ENCODE results near the gene ADAD2. TPM values are rescaled to one million over a fixed set of nuclear protein-coding genes. Genes with fewer than 3 reads are reported as not detected.

Gene ADAD2
- under 1 TPM in 1 of 2 experiments, not detected in 1; 0.18 TPM for total RNA-seq

GRCh38 chr16:84190731-84191388 lies at the start of gene ADAD2:
Gene ADAD2 (plus strand): TSS chr16:84191157. CDS start chr16:84191231, 74 bp downstream.
- Mint-ChIP-seq H3K36me3 (ENCODE audit: low read depth) (no peaks in the 10 kb centered on the region), H3K4me1 (ENCODE audit: low read depth) (peaks cover 32% of the 10 kb centered on the region), H3K27me3 (ENCODE audit: low read depth) (no peaks in the 10 kb centered on the region), H3K9me3 (ENCODE audit: insufficient read depth) (no peaks in the 10 kb centered on the region), H3K27ac (no peak within 1 kb of the TSS), H3K4me3 (no peak within 1 kb of the TSS)
- POLR2A ChIA-PET: no interaction called here
- ATAC-seq (no peak), DNase-seq (no peak)
- CTCF ChIA-PET: interaction anchor here (1.5 to 1.6 kb wide), 2 partner anchors 86 to 106 kb away, joined by 3 to 4 read pairs; no protein-coding TSS in a partner anchor

- POLR2A ChIA-PET: interaction anchor here (3.2 kb wide), 1 partner anchor 26 kb away, joined by 13 read pairs; the partner anchor contains the start of gene MBTPS1
- H3K27ac Mint-ChIP-seq: no peak overlapping the region
- no peaks in the 10 kb centered on the region for H3K9me3 Mint-ChIP-seq (ENCODE audit: insufficient read depth)
- CTCF ChIA-PET: interaction anchor here (1.1 to 3.2 kb wide), 3 partner anchors 26 to 58 kb away, joined by 3 to 23 read pairs (median 14); partner anchors contain the start of gene MBTPS1
- peaks cover 35% of the 10 kb centered on the region for H3K4me1 Mint-ChIP-seq (ENCODE audit: low read depth)
- no peaks in the 10 kb centered on the region for H3K27me3 Mint-ChIP-seq (ENCODE audit: low read depth)
- ATAC-seq (no peak), DNase-seq (no peak)
- peak overlapping the region; percentile 19 for H3K4me3 Mint-ChIP-seq
- no peaks in the 10 kb centered on the region for H3K36me3 Mint-ChIP-seq (ENCODE audit: low read depth)
These were observed 47.9 kb upstream of the ADAD2 start for GRCh38 chr16:84143081-84143480.

- peaks cover 30% of the 10 kb centered on the region for H3K4me1 Mint-ChIP-seq (ENCODE audit: low read depth)
- ATAC-seq: no peak
- H3K27me3 Mint-ChIP-seq (ENCODE audit: low read depth): peaks cover under 1% of the 10 kb centered on the region
- POLR2A ChIA-PET: interaction anchor here (3.2 kb wide), 1 partner anchor 27 kb away, joined by 13 read pairs; the partner anchor contains the start of gene MBTPS1
- peak overlapping the region; percentile 89 for H3K27ac Mint-ChIP-seq
- H3K9me3 Mint-ChIP-seq (ENCODE audit: insufficient read depth): no peaks in the 10 kb centered on the region
- DNase-seq: no peak
- CTCF ChIA-PET: interaction anchor here (1.1 kb wide), 1 partner anchor 27 kb away, joined by 3 read pairs; the partner anchor contains the start of gene MBTPS1
- H3K36me3 Mint-ChIP-seq (ENCODE audit: low read depth): no peaks in the 10 kb centered on the region
- H3K4me3 Mint-ChIP-seq: peak overlapping the region; percentile 96
These were observed 47.2 kb upstream of the ADAD2 start for GRCh38 chr16:84143784-84144199.

- Mint-ChIP-seq H3K4me1 (ENCODE audit: low read depth) (peaks cover 24% of the 10 kb centered on the region), H3K27me3 (ENCODE audit: low read depth) (peaks cover 4% of the 10 kb centered on the region), H3K4me3 (peak overlapping the region; percentile 96), H3K36me3 (ENCODE audit: low read depth) (no peaks in the 10 kb centered on the region), H3K27ac (peak overlapping the region; percentile 89), H3K9me3 (ENCODE audit: insufficient read depth) (no peaks in the 10 kb centered on the region)
- DNase-seq: peak; percentile 61
- ATAC-seq: peak; percentile 53
- POLR2A ChIA-PET: interaction anchor here (1.0 to 3.2 kb wide), 3 partner anchors 27 to 43 kb away, joined by 4 to 13 read pairs (median 10); partner anchors contain the start of genes MBTPS1 and TAF1C
- CTCF ChIA-PET: interaction anchor here (0.9 to 1.4 kb wide), 6 partner anchors 25 to 58 kb away, joined by 3 to 9 read pairs (median 3); partner anchors contain the start of genes MBTPS1 and TAF1C
These were observed 46.6 kb upstream of the ADAD2 start for GRCh38 chr16:84144209-84144858.

- no peaks in the 10 kb centered on the region for H3K9me3 Mint-ChIP-seq (ENCODE audit: insufficient read depth)
- DNase-seq (peak; percentile 93), ATAC-seq (peak; percentile 77)
- ChIA-PET CTCF (interaction anchor here (0.8 to 1.4 kb wide), 6 partner anchors 26 to 60 kb away, joined by 3 to 9 read pairs (median 3); partner anchors contain the start of genes MBTPS1 and TAF1C), POLR2A (interaction anchor here (1.0 to 1.4 kb wide), 2 partner anchors 28 to 42 kb away, joined by 4 to 10 read pairs; partner anchors contain the start of genes MBTPS1 and TAF1C)
- H3K4me1 Mint-ChIP-seq (ENCODE audit: low read depth): peaks cover 19% of the 10 kb centered on the region
- H3K36me3 Mint-ChIP-seq (ENCODE audit: low read depth): no peaks in the 10 kb centered on the region
- peak within 1 kb of the TSS; percentile 89 for H3K27ac Mint-ChIP-seq
- H3K4me3 Mint-ChIP-seq: peak within 1 kb of the TSS; percentile 96
- H3K27me3 Mint-ChIP-seq (ENCODE audit: low read depth): peaks cover 7% of the 10 kb centered on the region
These were observed 45.9 kb upstream of the ADAD2 start, which contains the start of the genes DNAAF1 and HSDL1 for GRCh38 chr16:84144859-84145639. Gene DNAAF1 (plus strand): TSS chr16:84145308. CDS start chr16:84145441, 133 bp downstream. Gene HSDL1 (minus strand): TSS chr16:84145177. CDS start chr16:84131321, 13,856 bp downstream.

- Mint-ChIP-seq H3K4me1 (ENCODE audit: low read depth) (no peaks in the 10 kb centered on the region), H3K36me3 (ENCODE audit: low read depth) (no peaks in the 10 kb centered on the region), H3K27me3 (ENCODE audit: low read depth) (peaks cover 21% of the 10 kb centered on the region), H3K27ac (no peak overlapping the region), H3K9me3 (ENCODE audit: insufficient read depth) (no peaks in the 10 kb centered on the region), H3K4me3 (no peak overlapping the region)
- ATAC-seq (no peak), DNase-seq (no peak)
- ChIA-PET POLR2A (no interaction called here), CTCF (interaction anchor here (1.3 kb wide), 1 partner anchor 66 kb away, joined by 4 read pairs; no protein-coding TSS in a partner anchor)
These were observed 40.0 kb upstream of the ADAD2 start for GRCh38 chr16:84150926-84151325.

GRCh38 chr16:84153660-84154214 lies 37.2 kb upstream of the ADAD2 start:
- Mint-ChIP-seq H3K9me3 (ENCODE audit: insufficient read depth) (no peaks in the 10 kb centered on the region), H3K27ac (no peak overlapping the region), H3K4me1 (ENCODE audit: low read depth) (no peaks in the 10 kb centered on the region), H3K27me3 (ENCODE audit: low read depth) (peaks cover 35% of the 10 kb centered on the region), H3K36me3 (ENCODE audit: low read depth) (no peaks in the 10 kb centered on the region), H3K4me3 (no peak overlapping the region)
- ChIA-PET POLR2A (no interaction called here), CTCF (no interaction called here)
- ATAC-seq: no peak
- DNase-seq: no peak

GRCh38 chr16:84155226-84155625 lies 35.7 kb upstream of the ADAD2 start:
- Mint-ChIP-seq H3K4me3 (no peak overlapping the region), H3K27me3 (ENCODE audit: low read depth) (peaks cover 40% of the 10 kb centered on the region), H3K9me3 (ENCODE audit: insufficient read depth) (no peaks in the 10 kb centered on the region), H3K36me3 (ENCODE audit: low read depth) (no peaks in the 10 kb centered on the region), H3K27ac (no peak overlapping the region), H3K4me1 (ENCODE audit: low read depth) (no peaks in the 10 kb centered on the region)
- ATAC-seq (no peak), DNase-seq (no peak)
- ChIA-PET CTCF (interaction anchor here (1.3 to 1.6 kb wide), 3 partner anchors 20 to 67 kb away, joined by 4 to 10 read pairs (median 6); partner anchors contain the start of gene TAF1C), POLR2A (interaction anchor here (0.6 kb wide), 1 partner anchor 12 kb away, joined by 3 read pairs; no protein-coding TSS in a partner anchor)

GRCh38 chr16:84155771-84156170 lies 35.2 kb upstream of the ADAD2 start:
- ChIA-PET POLR2A (interaction anchor here (0.6 kb wide), 1 partner anchor 11 kb away, joined by 3 read pairs; no protein-coding TSS in a partner anchor), CTCF (interaction anchor here (1.3 to 1.6 kb wide), 3 partner anchors 19 to 67 kb away, joined by 4 to 10 read pairs (median 6); partner anchors contain the start of gene TAF1C)
- Mint-ChIP-seq H3K27me3 (ENCODE audit: low read depth) (peaks cover 40% of the 10 kb centered on the region), H3K4me3 (no peak overlapping the region), H3K4me1 (ENCODE audit: low read depth) (no peaks in the 10 kb centered on the region), H3K36me3 (ENCODE audit: low read depth) (no peaks in the 10 kb centered on the region), H3K9me3 (ENCODE audit: insufficient read depth) (no peaks in the 10 kb centered on the region), H3K27ac (no peak overlapping the region)
- no peak for DNase-seq
- ATAC-seq: no peak

- H3K27me3 Mint-ChIP-seq (ENCODE audit: low read depth): peaks cover 37% of the 10 kb centered on the region
- ATAC-seq (no peak), DNase-seq (no peak)
- no peak overlapping the region for H3K27ac Mint-ChIP-seq
- ChIA-PET POLR2A (no interaction called here), CTCF (interaction anchor here (1.6 kb wide), 2 partner anchors 31 to 68 kb away, joined by 6 to 10 read pairs; partner anchors contain the start of gene TAF1C)
- no peak overlapping the region for H3K4me3 Mint-ChIP-seq
- H3K36me3 Mint-ChIP-seq (ENCODE audit: low read depth): no peaks in the 10 kb centered on the region
- no peaks in the 10 kb centered on the region for H3K4me1 Mint-ChIP-seq (ENCODE audit: low read depth)
- no peaks in the 10 kb centered on the region for H3K9me3 Mint-ChIP-seq (ENCODE audit: insufficient read depth)
These were observed 34.6 kb upstream of the ADAD2 start for GRCh38 chr16:84156342-84156784.

All from activated CD8-positive, alpha-beta T cell treated with anti-CD3 and anti-CD28 coated beads, Interleukin-2, amount 10 ng/mL, durations not matched to agents 7 days and 5 days (primary cell).